Measurements from ENCODE around the gene PDE6D. TPM values are rescaled to one million over a fixed set of nuclear protein-coding genes. Genes with fewer than 3 reads are reported as not detected.
"Not testable (repeated sequence)": the region's sequence is repeated elsewhere in the genome, so short reads cannot be mapped to it uniquely, and the experiment has no call there.

The PDE6D gene
- polyA plus RNA-seq, 3 donors: 28.4 to 54.6 (median 50.5) TPM

DNA sequence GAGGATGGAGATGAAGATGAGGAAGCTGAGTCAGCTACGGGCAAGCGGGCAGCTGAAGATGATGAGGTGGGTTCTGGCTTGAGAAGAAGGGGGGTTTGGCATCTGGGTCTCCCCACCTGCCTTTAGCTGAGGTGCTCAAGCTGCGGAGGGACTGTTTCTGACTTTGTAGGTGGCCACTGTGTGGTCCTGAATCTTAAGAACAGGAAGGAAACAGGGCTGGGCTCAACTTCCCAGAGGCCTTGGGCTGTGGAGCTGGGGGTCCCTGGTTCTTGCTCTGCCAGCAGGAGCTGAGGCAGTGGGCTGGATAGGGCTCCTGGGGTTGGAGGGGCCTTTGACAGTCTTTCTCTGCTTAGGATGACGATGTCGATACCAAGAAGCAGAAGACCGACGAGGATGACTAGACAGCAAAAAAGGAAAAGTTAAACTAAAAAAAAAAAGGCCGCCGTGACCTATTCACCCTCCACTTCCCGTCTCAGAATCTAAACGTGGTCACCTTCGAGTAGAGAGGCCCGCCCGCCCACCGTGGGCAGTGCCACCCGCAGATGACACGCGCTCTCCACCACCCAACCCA is 68.5 kb downstream of the PDE6D start:
- H3K4me3 ChIP-seq (replicated peaks in 1 of 3; ENCODE audit: low read depth in 2 of 3, low read length in 3 of 3): peak overlapping the region in 2 of 3 experiments; percentile 63 to 99
- not testable (repeated sequence) for H3K27me3 Mint-ChIP-seq (ENCODE audit: low read depth in 3 of 3); H3K9me3 ChIP-seq (replicated peaks in 1 of 2; ENCODE audit: control insufficient read depth in 1 of 2, insufficient read depth in 1 of 2, low read length in 2 of 2); H3K27me3 ChIP-seq (ENCODE audit: control insufficient read depth in 2 of 2, insufficient read depth in 2 of 2, low read length in 2 of 2); H3K9me3 Mint-ChIP-seq; H2AFZ ChIP-seq (ENCODE audit: insufficient read depth, low read depth, low read length, poor library complexity, severe bottlenecking)
- peaks cover 42% of the 10 kb centered on the region for H3K79me2 ChIP-seq (ENCODE audit: insufficient read depth, low read length)
- H3K4me3 Mint-ChIP-seq: peak overlapping the region; percentile 91 to 93
- peak overlapping the region; percentile 92 to 100 (median 97) for H3K27ac Mint-ChIP-seq
- peak overlapping the region; percentile 93 for H3K4me2 ChIP-seq (replicated peaks; ENCODE audit: extremely low read depth, low read length, poor library complexity, severe bottlenecking)
- WGBS (ENCODE audit: insufficient coverage): 40% methylated on average over 3 of the region's 18 CpGs
- peak overlapping the region; percentile 91 to 92 for H3K27ac ChIP-seq (ENCODE audit: low read depth in 1 of 2, low read length in 2 of 2)
- peaks cover 62% of the 10 kb centered on the region for H4K20me1 ChIP-seq (ENCODE audit: insufficient read depth, low read length)
- H3K36me3 ChIP-seq (replicated peaks in 1 of 2; ENCODE audit: control insufficient read depth in 1 of 2, insufficient read depth in 2 of 2, low read length in 2 of 2): peaks cover 11 to 13% of the 10 kb centered on the region in 2 donors
- DNase-seq: peak; percentile 38 to 55 (median 41)
- H3K4me1 ChIP-seq (ENCODE audit: control insufficient read depth in 1 of 2, insufficient read depth in 2 of 2, low read length in 2 of 2): peaks cover 33 to 38% of the 10 kb centered on the region in 2 donors
- intact Hi-C loops (cut with micrococcal nuclease): loop anchor here in 1 of 2 donors (1.0 to 10.0 kb wide), 2 partner anchors 35 to 198 kb away; no protein-coding TSS in a partner anchor
- peaks cover 31% of the 10 kb centered on the region for H3K4me1 Mint-ChIP-seq
- H3K36me3 Mint-ChIP-seq: peaks cover 21 to 34% of the 10 kb centered on the region in 2 donors
- H3K9ac ChIP-seq (ENCODE audit: insufficient read depth, low read length, poor library complexity, severe bottlenecking): peak overlapping the region; percentile 37

DNA sequence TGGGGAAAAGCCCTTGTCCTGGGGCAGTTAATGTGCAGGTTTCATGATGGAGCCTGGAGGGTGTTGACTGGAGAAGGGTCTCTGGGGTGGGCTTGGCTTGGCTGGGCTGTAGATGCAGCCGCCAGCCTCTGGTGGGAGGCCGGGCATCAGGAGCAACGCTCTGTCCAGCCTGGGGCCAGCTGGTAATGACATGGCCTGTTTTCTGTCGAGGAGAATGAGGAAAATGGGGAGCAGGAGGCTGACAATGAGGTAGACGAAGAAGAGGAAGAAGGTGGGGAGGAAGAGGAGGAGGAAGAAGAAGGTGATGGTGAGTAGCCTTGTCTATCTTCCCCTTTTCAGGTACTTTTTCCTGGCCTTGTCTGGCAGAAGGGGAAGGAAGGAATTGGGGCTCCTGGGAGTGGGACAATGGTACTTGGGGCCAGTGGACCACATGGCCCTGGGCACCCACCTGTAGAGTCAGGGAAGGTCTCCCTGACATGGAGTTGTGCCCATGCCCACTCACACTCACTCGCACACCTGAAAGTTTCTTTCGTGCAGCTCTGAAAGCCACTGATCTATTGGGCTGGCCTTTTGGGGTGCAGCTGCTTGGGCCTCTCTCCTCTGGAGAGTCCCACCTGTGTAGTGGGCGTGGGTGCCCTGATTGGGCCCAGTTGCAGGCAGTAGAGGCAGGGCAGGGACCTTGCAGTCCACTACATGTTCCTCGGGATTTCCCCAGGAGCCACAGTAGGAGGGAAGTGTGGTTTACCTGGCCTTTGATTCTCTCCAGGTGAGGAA is 69.2 kb downstream of the PDE6D start:
- Histone ChIP-seq H3K27me3 (ENCODE audit: control insufficient read depth in 2 of 2, insufficient read depth in 2 of 2, low read length in 2 of 2) (no peaks in the 10 kb centered on the region), H3K4me1 (ENCODE audit: control insufficient read depth in 1 of 2, insufficient read depth in 2 of 2, low read length in 2 of 2) (peaks cover 35 to 36% of the 10 kb centered on the region in 2 donors), H3K27ac (ENCODE audit: low read depth in 1 of 2, low read length in 2 of 2) (peak overlapping the region; percentile 91 to 92), H3K4me3 (replicated peaks in 1 of 3; ENCODE audit: low read depth in 2 of 3, low read length in 3 of 3) (peak overlapping the region; percentile 63 to 99 (median 97)), H3K9me3 (replicated peaks in 1 of 2; ENCODE audit: control insufficient read depth in 1 of 2, insufficient read depth in 1 of 2, low read length in 2 of 2) (no peaks in the 10 kb centered on the region), H3K79me2 (ENCODE audit: insufficient read depth, low read length) (peaks cover 42% of the 10 kb centered on the region), H4K20me1 (ENCODE audit: insufficient read depth, low read length) (peaks cover 62% of the 10 kb centered on the region), H3K36me3 (replicated peaks in 1 of 2; ENCODE audit: control insufficient read depth in 1 of 2, insufficient read depth in 2 of 2, low read length in 2 of 2) (peaks cover 11 to 13% of the 10 kb centered on the region in 2 donors), H3K4me2 (replicated peaks; ENCODE audit: extremely low read depth, low read length, poor library complexity, severe bottlenecking) (peak overlapping the region; percentile 93), H2AFZ (ENCODE audit: insufficient read depth, low read depth, low read length, poor library complexity, severe bottlenecking) (no peak overlapping the region), H3K9ac (ENCODE audit: insufficient read depth, low read length, poor library complexity, severe bottlenecking) (peak overlapping the region; percentile 100)
- Mint-ChIP-seq H3K27me3 (ENCODE audit: low read depth in 3 of 3) (peaks cover 0 to 4% (median 0%) of the 10 kb centered on the region in 3 donors), H3K36me3 (peaks cover 21 to 34% of the 10 kb centered on the region in 2 donors), H3K9me3 (peaks cover 0 to 3% (median 0%) of the 10 kb centered on the region in 7 donors), H3K27ac (peak overlapping the region; percentile 92 to 100 (median 97)), H3K4me1 (peaks cover 28% of the 10 kb centered on the region), H3K4me3 (peak overlapping the region; percentile 91 to 93)
- DNase-seq: peak in 1 of 3 donors; percentile 58
- 33% methylated on average over 6 of the region's 9 CpGs for WGBS (ENCODE audit: insufficient coverage)
- intact Hi-C loops (cut with micrococcal nuclease): loop anchor here in 1 of 2 donors (10.0 kb wide), 1 partner anchor 197 kb away; no protein-coding TSS in a partner anchor
- TF ChIP-seq, protein P1, sequence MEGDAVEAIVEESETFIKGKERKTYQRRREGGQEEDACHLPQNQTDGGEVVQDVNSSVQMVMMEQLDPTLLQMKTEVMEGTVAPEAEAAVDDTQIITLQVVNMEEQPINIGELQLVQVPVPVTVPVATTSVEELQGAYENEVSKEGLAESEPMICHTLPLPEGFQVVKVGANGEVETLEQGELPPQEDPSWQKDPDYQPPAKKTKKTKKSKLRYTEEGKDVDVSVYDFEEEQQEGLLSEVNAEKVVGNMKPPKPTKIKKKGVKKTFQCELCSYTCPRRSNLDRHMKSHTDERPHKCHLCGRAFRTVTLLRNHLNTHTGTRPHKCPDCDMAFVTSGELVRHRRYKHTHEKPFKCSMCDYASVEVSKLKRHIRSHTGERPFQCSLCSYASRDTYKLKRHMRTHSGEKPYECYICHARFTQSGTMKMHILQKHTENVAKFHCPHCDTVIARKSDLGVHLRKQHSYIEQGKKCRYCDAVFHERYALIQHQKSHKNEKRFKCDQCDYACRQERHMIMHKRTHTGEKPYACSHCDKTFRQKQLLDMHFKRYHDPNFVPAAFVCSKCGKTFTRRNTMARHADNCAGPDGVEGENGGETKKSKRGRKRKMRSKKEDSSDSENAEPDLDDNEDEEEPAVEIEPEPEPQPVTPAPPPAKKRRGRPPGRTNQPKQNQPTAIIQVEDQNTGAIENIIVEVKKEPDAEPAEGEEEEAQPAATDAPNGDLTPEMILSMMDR (IDR thresholded peaks at IDR 0.05): no peak
